HG02885 (cell line): ENCODE measurements around the gene PRMT3.
A peak's percentile ranks its signal among the peaks of the same experiment; 100 is the strongest.
"Not testable (repeated sequence)": the region's sequence is repeated elsewhere in the genome, so short reads cannot be mapped to it uniquely, and the experiment has no call there.

Experiments
- ATAC-seq: cut with Tn5 transposase; IDR thresholded peaks from one replicate; pipeline ENCODE4 v1.9.1; 2021; ENCODE audit warnings: mild to moderate bottlenecking; ENCODE audit not compliant: unreplicated experiment, poor library complexity

Gene PRMT3

DNA sequence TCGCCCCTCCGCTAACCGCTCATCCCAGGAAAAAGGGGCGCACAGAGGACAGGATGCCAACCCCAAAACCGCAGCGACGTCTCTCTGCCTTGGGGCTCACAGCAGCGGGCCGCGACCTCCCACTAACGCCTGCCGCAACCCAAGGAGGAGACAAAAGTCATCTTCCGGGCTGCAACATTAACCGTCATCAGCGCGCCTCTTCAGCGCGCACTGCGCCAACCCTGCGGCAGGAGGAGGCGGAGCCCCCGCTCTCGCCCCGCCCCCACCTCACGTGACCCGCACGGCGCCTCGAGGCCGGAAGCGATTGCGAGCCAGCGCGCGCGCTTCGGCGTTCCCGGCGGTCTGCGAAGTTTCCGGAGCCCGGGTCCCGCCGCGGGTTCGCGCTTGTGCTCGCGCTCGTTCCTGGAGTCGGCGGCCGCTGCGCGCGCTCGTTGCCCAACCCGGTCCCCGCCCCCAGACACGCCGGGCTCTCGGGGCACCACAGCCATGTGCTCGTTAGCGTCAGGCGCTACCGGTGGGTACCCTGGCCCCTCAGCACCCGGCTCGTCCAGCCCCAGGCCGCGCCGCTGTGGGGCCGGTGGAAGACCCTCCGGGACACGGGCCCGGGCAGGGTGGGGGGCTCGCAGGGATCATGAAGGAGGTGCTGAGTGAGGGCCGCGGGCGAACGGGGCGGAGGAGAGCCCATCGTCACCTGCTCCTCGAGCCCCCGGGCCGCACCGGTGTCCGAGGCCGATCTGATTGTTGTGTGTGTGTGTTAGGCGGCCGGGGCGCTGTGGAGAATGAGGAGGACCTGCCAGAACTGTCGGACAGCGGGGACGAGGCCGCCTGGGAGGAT is at the start of gene PRMT3:
PRMT3 (plus strand) TSS at position 456 of the 835 bp plus-strand sequence; CDS start at position 487, 31 bp downstream.
- ATAC-seq = peak; percentile 83

DNA sequence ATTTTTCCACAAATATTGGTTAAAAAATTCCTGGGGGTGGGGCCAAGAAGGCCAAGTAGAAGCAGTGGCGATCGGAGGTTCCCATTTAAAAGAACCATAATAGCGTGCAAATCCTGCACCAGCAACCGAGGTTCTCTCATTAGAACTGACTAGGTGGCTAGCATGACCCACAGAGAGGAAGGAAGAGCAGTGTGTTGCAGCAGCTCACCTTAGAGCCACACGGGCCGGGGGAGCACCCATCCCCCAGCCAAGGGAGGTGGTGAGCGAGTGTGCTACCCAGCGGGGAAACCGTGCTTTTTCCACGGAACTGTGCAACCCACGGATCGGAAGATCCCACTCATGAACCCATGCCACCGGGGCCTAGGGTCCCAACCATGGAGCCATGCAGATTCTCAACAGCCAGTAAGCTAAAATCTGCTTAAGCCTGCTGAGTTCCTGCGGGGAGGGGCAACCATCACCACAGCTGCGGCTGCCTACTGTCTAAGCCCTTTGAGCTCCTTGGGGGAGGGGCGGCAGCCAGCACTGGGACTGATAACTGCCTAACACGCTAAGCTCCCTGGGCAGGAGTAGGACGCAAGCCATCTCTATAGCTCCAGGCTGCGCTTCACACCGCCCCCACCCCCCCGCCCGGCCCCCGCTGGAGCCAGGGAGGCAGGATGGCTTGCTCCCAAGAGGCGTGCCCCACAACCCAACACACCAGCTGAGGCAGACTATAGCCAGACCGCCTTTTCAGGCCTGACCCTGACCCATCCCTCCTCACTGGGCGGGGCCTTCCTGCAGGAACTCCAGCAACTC is 45.0 kb upstream of the PRMT3 start:
- ATAC-seq = no peak

DNA sequence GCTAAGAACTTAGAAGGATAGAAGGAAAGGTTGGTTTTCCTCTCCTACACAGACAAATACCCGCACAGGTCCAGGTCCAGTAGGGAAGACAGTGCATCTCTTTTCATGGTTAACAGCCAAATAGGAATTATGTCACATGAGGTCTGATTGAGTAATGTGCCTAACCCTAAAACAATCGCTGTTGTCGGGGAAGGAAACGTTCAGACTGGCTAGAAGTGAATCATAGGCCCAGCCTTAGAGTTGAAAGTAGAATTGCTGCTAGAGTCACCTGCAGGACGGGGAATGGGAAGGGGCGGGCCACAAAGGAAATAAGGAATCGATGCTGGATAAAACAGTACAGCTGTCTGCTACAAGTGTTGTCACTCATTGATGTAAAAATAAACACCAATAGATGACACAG is 36.4 kb upstream of the PRMT3 start:
- no peak for ATAC-seq

DNA sequence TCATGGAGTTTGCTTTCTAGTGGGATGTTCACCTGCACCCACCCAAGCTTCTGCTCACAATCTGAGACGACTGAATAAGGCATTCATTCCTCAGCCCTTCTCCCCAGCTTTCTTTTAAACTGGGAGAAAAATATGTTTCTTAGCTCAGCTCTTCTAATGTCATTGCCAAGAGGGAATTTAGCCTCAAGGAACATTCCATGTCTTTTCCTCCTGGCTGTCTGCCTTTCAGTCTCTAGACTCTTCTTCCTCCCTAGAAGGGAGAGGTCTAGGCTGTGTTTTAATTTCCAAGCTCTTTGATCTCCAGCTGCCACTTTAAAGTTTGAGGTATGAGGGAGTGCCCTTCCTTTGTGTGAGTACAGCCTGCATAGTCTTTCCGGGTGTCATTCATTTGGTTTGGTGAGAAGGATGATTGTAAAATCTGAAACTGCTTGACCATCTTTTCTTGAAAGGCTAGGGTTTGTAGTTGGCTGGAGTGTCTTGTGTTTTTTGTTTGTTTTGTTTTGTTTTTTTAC is 35.7 kb upstream of the PRMT3 start:
- no peak for ATAC-seq

DNA sequence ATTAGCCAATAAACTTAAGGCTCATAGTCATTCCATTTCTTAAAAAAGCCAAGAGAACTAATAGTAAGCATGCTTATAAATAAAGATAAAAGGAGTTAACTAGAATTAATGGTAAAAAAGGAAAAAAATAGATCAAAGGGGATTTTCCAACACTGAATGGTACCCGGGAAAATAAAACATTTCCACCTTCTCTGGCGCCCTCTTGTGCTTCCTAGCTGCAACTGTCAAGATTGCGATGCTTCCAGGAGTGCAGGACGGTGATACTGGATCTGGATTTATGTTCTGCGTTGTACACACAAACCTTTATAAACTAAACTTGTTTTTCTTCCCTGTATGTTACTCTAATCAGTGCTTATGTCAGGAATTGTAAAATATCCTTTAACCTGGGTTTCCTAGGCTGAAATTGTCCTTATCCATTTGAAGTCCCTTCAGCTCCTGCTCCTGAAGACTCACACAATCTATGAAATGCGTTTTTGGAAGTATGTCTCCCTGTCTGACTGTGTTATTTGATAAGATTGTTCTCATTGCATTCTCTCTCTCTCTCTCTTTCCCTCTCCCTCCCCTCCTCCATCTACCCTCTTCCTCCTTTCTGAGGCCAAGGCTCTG is 33.6 kb upstream of the PRMT3 start:
- ATAC-seq = peak; percentile 60

DNA sequence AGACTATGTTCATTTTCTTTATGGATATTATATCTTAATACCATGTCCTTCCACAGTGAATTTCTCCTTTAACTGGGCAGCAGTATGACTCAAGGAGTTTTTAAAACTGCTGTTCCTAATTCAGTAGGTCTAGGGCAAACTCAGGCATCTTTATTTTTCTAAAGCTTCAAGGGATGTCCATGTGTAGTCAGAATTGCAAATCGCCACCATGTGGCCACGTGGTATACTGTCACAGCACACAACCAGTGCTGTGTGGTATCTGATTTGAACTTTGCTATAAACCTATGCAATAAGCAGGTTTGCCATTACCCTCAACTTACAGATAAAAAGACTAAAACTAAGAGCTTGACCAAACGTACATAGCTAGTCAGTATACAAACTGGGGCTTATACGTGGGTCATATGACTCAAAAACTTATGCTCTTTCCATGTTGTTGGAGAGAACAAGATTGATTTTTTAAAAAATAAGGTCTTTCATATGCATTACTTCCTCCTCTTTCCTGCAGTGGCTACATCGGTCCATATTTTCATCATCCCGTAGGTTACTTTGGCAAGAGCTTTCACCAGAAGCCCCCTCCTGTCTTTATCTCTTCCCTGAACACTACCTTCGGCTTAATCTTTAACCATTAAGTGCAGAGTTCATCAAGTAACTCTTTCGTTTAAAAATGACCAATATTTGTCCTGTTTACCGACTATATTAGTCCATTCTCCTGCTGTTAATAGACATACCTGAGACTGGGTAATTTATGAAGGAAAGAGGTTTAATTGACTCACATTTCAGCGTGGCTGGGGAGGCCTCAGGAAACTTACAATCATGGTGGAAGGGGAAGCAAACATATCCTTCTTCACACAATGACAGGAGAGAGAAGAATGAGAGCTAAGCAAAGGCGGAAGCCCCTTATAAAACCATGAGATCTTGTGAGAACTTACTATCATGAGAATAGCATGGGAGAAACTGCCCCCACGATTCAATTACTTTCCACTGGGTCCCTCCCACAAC is 32.0 kb upstream of the PRMT3 start:
- ATAC-seq = peak; percentile 89

DNA sequence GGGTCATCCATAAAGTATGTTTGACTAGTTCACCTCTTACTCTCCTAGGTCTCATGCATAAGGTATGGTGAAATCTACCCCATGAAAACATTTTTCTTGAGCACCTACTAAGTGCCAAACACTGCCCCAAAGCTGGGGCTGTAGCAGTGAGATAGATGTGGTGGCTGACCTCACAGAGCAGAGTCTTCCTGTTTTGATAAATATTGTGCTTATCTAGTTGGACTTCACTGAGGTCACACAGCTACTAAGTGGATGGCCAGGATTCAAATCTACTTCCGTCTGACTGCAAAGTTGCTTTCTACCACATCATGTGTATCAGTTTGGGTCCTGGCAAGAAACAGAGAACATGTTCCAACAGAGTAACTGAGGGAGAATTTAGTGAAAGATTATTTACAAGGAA is 30.4 kb upstream of the PRMT3 start:
- no peak for ATAC-seq

DNA sequence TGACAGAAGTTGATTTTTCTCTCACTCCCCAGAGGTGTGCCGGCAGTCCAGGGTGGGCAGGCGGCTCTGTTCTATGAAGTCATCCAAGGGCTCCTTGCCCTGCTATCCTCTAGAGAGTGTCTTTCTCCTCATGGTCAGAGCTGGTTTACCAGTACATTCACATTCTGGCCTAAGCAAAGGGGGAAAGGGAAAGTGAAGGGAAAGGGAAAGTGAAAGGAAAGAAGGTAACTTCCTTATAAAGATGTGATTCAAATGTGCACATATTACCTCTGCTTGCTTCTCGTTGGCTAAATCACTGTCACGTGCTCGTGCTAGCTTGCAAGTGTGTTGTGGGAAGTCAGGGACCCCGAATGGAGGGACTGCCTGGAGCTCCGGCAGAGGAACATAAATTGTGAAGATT is 26.9 kb upstream of the PRMT3 start:
- peak; percentile 62 for ATAC-seq

DNA sequence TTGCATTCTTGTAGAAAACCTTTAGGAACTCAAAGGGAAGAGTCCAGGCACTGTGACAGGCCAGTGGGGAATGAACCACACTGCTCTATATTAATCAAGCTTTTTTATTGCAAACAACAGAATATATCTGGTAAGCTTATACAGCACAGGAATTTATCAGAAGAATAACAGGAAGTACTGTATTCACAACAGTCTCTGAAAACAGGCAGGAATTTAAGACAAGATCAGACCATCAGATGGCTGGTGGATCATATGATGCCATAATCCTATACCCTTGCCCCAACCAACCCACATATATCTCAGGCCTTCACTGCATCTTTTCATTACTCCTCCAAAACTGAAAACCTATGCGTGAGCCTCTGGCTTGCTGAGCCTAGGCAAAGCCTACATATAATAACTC is 25.0 kb upstream of the PRMT3 start:
- no peak for ATAC-seq

DNA sequence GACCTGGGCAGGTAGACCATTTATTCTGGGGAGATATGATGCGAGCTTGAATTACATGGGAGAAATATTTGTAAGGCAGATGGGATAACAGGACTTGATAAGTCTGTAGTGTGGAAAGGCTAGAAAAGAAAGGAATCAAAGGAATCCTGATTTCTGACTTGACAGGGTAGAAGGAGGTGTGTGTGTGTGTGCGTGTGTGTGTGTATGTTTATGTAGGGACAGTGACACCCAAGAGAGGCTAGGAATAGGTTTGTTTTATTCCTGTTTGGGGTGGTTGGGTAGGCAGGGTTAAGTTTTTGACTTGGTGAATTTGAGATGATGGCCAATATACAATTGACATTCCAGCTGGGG is 24.4 kb upstream of the PRMT3 start:
- peak; percentile 6 for ATAC-seq

DNA sequence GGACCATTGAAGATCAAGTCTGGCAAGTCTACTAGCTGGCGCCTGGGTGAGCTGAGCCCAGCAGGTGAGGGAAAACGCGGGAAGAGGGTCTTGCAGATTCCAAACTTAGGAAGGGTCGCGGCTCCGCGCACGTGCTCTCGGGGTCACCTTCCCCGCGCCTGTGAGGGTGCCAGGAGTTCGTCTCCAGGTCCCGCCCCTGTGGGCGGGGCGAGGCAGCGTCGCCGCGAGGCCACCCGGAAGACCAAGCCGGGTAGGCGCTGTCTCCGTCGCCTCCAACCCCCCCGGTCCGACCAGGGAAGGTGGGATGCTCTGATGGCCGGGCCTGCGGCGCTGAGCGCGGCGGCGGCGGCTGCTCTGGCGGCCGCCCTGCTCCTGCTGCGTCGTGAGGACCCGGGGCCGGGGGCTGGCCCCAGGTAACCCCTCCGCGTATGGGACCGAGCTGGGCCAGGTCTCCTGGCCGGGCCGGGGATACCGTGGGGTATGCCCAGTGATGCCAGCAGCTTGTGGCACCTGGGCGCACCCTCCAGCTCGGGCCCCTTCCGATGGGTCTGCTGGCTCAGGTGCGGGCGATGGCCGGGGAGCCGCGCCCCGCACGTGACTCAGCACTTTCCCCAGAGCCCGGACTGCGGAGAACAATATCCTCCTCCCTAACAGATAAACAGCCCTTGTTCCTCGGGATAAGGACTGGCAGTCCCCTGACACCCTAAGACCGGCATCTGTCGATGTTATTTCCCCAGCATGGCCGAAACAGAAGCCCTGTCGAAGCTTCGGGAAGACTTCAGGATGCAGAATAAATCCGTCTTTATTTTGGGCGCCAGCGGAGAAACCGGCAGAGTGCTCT is 23.8 kb upstream of the PRMT3 start, which contains the start of gene HTATIP2:
HTATIP2 (plus strand) TSS at position 215 of the 841 bp plus-strand sequence; CDS start at position 739, 524 bp downstream.
- peak; percentile 95 for ATAC-seq

DNA sequence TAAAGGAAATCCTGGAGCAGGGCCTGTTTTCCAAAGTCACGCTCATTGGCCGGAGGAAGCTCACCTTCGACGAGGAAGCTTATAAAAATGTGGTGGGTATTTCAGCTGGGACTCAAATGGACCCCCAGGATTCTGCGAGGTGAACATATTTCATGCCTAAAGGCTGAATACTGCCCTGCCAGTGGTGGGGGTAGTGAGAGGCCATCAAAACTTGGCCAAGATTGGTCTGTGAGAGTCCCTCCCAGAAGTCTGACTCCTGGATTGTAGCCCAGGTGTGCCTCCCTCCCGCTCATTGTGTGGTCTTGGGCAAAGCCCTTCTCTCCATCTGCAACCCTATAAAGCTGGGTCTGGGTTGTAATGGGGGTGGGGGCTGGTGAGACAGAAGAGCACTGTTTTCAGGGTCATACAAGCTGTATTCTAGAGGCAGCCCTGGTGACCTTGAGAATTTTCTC is 23.1 kb upstream of the PRMT3 start:
- no peak for ATAC-seq

DNA sequence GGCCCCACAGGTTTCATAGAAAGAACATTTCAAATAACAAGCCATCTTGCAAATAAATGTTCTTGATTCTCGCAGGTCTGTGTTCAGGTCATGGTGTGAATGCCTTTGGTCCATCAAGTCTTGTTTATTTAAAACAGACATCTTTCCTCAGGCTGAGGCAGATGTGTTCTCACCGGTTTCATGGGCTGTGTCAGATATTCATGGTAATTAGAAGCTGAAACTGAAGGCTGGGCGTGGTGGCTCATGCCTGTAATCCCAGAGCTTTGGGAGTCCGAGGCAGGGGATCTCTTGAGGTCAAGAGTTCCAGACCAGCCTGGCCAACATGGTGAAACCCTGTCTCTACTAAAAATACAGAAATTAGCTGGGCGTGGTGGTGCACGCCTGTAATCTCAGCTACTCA is 22.1 kb upstream of the PRMT3 start:
- ATAC-seq = not testable (repeated sequence)

DNA sequence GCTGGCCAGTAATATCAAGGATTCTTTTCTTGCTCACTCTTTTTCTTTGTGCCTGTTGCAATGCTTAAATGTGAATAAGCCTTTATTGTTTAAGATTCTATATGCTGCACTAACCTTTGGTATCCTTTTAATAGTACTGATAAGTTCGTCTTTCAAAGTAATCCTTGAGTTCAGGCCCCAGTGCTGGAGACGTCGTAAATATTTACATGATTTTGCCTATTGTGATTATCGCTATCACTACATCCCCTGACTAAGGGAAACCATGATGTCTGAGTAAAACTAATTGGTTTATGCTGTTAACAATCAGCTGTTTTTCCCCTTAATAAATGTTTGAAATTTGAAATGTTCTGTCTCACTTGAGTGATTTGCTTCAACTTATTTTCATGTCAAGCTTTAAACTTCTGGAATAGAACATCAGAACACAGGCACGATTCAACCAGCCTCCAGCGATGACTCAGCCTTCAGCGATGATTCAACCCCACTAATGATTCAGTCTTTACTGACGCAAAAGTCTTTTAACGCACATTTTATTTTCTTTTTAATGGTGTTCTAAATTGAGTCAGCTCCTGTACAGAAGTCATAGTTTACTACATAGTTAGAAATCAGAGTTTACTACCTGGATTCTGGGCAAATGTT is 20.1 kb upstream of the PRMT3 start:
- no peak for ATAC-seq

DNA sequence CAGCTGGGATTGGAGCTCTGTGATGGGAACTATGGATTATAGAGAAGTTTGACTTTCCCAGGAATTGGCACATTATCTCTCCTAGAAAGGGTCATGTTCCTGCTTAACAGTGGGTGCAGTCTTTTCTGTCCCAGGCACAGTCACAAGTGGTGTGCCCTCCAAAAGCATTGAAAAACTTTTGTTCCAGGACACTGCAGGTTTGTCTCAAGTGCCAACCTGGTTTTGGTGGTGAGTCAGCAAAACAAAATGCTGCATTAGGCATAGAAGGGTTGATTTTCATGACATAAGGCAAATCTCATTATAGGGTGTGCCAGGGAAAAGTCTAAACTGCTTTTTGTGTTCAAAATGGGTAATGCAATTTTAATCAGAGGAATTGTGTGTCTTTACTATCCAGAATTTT is 19.1 kb upstream of the PRMT3 start:
- ATAC-seq = no peak

DNA sequence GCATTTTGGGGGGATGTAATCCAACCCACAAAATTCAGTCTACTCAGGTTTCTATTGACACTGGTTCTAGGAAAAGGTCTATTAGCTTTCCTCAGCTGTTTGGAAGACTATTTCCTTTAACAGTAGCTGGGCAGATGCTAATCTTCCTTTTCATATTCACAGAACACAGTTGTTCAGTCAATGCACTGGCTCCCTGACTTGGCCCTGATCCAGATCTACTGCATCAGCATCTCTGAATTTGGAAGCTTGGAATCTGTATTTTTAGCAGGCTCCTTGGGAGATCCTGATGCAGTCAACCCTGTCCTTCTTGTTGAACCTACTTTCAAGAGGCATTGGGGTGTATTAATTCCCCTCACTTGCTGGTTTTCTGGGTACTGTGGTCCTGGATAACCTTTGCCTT is 17.7 kb upstream of the PRMT3 start:
- no peak for ATAC-seq

DNA sequence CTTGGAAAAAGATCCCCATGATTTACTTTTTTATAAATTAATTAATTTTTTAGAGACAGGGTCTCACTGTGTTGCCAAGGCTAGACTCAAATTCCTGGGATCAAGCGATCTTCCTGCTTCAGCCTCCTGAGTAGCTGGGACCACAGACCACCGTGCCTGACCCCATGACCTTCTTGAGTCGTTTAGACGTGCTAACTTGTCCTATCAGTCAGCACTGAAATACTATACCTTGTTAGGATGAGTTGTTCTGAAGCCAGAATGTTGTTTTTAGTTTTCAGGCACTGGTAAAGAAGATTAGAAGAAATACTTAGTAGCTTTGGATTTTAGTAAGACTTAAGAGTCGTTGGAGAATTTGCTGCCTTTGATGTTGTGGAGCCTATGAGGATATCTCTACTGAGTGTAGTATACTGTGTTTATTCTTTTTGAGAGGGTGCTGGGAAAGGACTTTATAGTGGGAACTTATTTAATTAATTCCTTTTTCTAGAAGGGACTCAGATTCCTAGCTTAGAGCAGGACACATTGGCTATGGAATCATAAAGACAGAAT is 15.4 kb upstream of the PRMT3 start:
- no peak for ATAC-seq

DNA sequence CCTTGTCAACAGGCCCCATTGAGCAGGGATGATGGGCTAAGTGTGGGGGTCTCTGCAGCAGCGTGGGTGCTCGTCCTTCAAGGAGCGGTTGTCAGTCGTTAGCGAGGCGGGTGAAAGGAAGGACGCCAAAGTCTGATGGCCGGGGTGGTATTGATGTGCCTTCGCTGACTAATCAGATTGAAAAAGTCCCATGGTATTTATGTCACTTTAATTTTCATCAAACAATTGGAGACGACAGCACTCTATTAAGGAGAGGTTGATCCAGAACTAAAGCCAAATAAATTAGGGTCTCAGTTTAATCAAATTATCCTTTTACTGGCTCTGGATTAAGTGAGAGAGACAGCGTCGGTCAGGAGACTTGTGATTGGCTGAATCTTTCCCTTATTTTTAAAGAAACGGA is 14.4 kb upstream of the PRMT3 start:
- no peak for ATAC-seq
